H1 (cell line): ENCODE measurements around the gene SLC6A12. TPM values are rescaled to one million over a fixed set of nuclear protein-coding genes. Genes with fewer than 3 reads are reported as not detected.

ENCODE experiments used
- CTCF ChIA-PET: fragments of 300-600 bp; sonication (Branson Sonifier 250); formaldehyde crosslinking; loops from one replicate; lab custom pipeline; 2021; ENCODE audit not compliant: partially characterized antibody; lab: Charles Lee
- POLR2A ChIA-PET: fragments of 300-600 bp; sonication (Branson Sonifier 250); formaldehyde crosslinking; loops from one replicate; lab custom pipeline; 2021; ENCODE audit warnings: inconsistent platforms; ENCODE audit not compliant: partially characterized antibody; lab: Charles Lee
- DNase-seq, 2 experiments: peaks; one replicate each; pipeline versions ENCODE4 v3.0.0 to v3.0.0-alpha.2; 2010 to 2022; ENCODE audit warnings: low spot score in 2 of 2, low read depth in 1 of 2, mixed read lengths in 1 of 2
- FAIRE-seq: peaks from 2 replicates; lab custom pipeline; 2011; peaks lifted over from hg19 to GRCh38; lab: Jason Lieb, UNC
- H2AFZ ChIP-seq: 2 replicates; pipeline ENCODE4 v1.8.1; 2012; ENCODE audit warnings: low read length, inconsistent platforms
- H2AK5ac ChIP-seq: 2 replicates; pipeline ENCODE4 v1.6.1; 2013; ENCODE audit warnings: low read depth, low read length
- H2BK120ac ChIP-seq: replicated peaks from 2 replicates; pipeline ENCODE3; 2013; ENCODE audit warnings: low read depth, low read length, inconsistent platforms
- H2BK12ac ChIP-seq: 2 replicates; pipeline ENCODE4 v1.6.1; 2013; ENCODE audit warnings: low read depth, low read length
- H2BK15ac ChIP-seq: 2 replicates; pipeline ENCODE4 v1.6.1; 2013; ENCODE audit warnings: low read length
- H2BK20ac ChIP-seq: 2 replicates; pipeline ENCODE4 v1.6.1; 2013; ENCODE audit warnings: low read length
- H2BK5ac ChIP-seq: 2 replicates; pipeline ENCODE4 v1.6.1; 2013; ENCODE audit warnings: low read depth, low read length
- H3K14ac ChIP-seq: 2 replicates; pipeline ENCODE4 v1.6.1; 2013; ENCODE audit warnings: inconsistent platforms; ENCODE audit not compliant: insufficient read length
- H3K18ac ChIP-seq: 2 replicates; pipeline ENCODE4 v1.6.1; 2013; ENCODE audit warnings: low read length; ENCODE audit errors: extremely low read depth
- H3K23ac ChIP-seq: 2 replicates; pipeline ENCODE4 v1.6.1; 2013; ENCODE audit warnings: inconsistent platforms; ENCODE audit not compliant: insufficient read length
- H3K23me2 ChIP-seq: 2 replicates; pipeline ENCODE4 v1.6.1; 2013; ENCODE audit warnings: low read depth, low read length
- H3K27ac ChIP-seq: 2 replicates; pipeline ENCODE4 v1.6.1; 2011; ENCODE audit warnings: low read depth, low read length, inconsistent platforms
- H3K27me3 ChIP-seq, 4 experiments: replicated peaks in 1 of 4; 1 replicate in 1 of 4; 2 replicates in 3 of 4; pipeline versions ENCODE4 v1.6.1 to v1.8.1; 2011 to 2013; ENCODE audit warnings: low read length in 3 of 4, mild to moderate bottlenecking in 3 of 4, inconsistent platforms in 2 of 4, mixed read lengths in 2 of 4, moderate library complexity in 1 of 4; ENCODE audit not compliant: control insufficient read depth in 3 of 4, insufficient read depth in 3 of 4; ENCODE audit errors: extremely low read depth in 1 of 4
- H3K36me3 ChIP-seq, 4 experiments: 2 replicates each; pipeline versions ENCODE4 v1.6.1 to v1.8.1; 2011 to 2013; ENCODE audit warnings: mild to moderate bottlenecking in 4 of 4, low read length in 3 of 4, moderate library complexity in 2 of 4, control low read depth in 1 of 4, inconsistent platforms in 1 of 4; ENCODE audit not compliant: insufficient read depth in 4 of 4, control insufficient read depth in 2 of 4
- H3K4ac ChIP-seq: replicated peaks from 2 replicates; pipeline ENCODE3; 2013; ENCODE audit warnings: low read length, low read depth, mixed read lengths, inconsistent platforms; ENCODE audit not compliant: insufficient read length
- H3K4me1 ChIP-seq, 4 experiments: replicated peaks in 1 of 4; 1 replicate in 1 of 4; 2 replicates in 3 of 4; pipeline versions ENCODE4 v1.6.1 to v1.8.1; 2011 to 2013; ENCODE audit warnings: low read length in 3 of 4, inconsistent platforms in 2 of 4, mixed read lengths in 1 of 4; ENCODE audit not compliant: insufficient read depth in 4 of 4, control insufficient read depth in 3 of 4
- H3K4me2 ChIP-seq, 2 experiments: 2 replicates each; pipeline versions ENCODE4 v1.6.1 to v1.8.1; 2011 to 2013; ENCODE audit warnings: low read depth in 2 of 2, low read length in 2 of 2, control low read depth in 1 of 2, inconsistent platforms in 1 of 2, mild to moderate bottlenecking in 1 of 2; ENCODE audit not compliant: insufficient read depth in 1 of 2
- H3K4me3 ChIP-seq, 4 experiments: fragments of 200-600, 300-600 bp in 1 of 4; sonication (generic), shearing (Covaris generic), sonication (Bioruptor Twin) in 1 of 4; 2 replicates each; pipeline versions ENCODE4 v1.5.1 to v1.8.1; 2011 to 2016; ENCODE audit warnings: low read length in 4 of 4, low read depth in 3 of 4, control low read depth in 2 of 4, inconsistent platforms in 2 of 4, mild to moderate bottlenecking in 2 of 4, mixed read lengths in 1 of 4, moderate library complexity in 1 of 4; ENCODE audit not compliant: insufficient read depth in 2 of 4; ENCODE audit errors: extremely low read depth in 1 of 4
- H3K56ac ChIP-seq: replicated peaks from 2 replicates; pipeline ENCODE3; 2013; ENCODE audit warnings: low read depth, mild to moderate bottlenecking, mixed read lengths, low read length, inconsistent platforms; ENCODE audit not compliant: insufficient read length
- H3K79me1 ChIP-seq: 2 replicates; pipeline ENCODE4 v1.6.1; 2013; ENCODE audit warnings: low read depth, low read length, control low read depth
- H3K79me2 ChIP-seq, 2 experiments: 2 replicates each; pipeline versions ENCODE4 v1.6.1 to v1.8.1; 2012 to 2013; ENCODE audit warnings: low read length in 2 of 2, mild to moderate bottlenecking in 2 of 2, inconsistent platforms in 1 of 2; ENCODE audit not compliant: insufficient read depth in 2 of 2, control insufficient read depth in 1 of 2
- H3K9ac ChIP-seq, 4 experiments: replicated peaks in 1 of 4; 1 replicate in 1 of 4; 2 replicates in 3 of 4; pipeline versions ENCODE4 v1.6.1 to v1.8.1; 2011 to 2013; ENCODE audit warnings: low read depth in 3 of 4, low read length in 3 of 4, control low read depth in 2 of 4, mild to moderate bottlenecking in 2 of 4, moderate library complexity in 2 of 4, inconsistent platforms in 1 of 4; ENCODE audit errors: extremely low read depth in 1 of 4
- H3K9me3 ChIP-seq, 2 experiments: 2 replicates each; pipeline versions ENCODE4 v1.6.1 to v1.8.1; 2012 to 2013; ENCODE audit warnings: mild to moderate bottlenecking in 2 of 2, moderate library complexity in 2 of 2, control low read depth in 1 of 2, inconsistent platforms in 1 of 2, low read depth in 1 of 2, low read length in 1 of 2, mixed read lengths in 1 of 2; ENCODE audit not compliant: insufficient read depth in 2 of 2
- H4K20me1 ChIP-seq, 2 experiments: replicated peaks in 1 of 2; 2 replicates each; pipeline versions ENCODE3 to v1.8.1; 2011 to 2013; ENCODE audit warnings: inconsistent platforms in 2 of 2, low read length in 2 of 2, mild to moderate bottlenecking in 1 of 2; ENCODE audit not compliant: insufficient read depth in 2 of 2, control insufficient read depth in 1 of 2
- H4K5ac ChIP-seq: 2 replicates; pipeline ENCODE4 v1.6.1; 2013; ENCODE audit warnings: low read length, low read depth, mixed read lengths, inconsistent platforms; ENCODE audit not compliant: insufficient read length
- H4K8ac ChIP-seq: 2 replicates; pipeline ENCODE4 v1.8.0; 2013; ENCODE audit warnings: mild to moderate bottlenecking, moderate library complexity, low read length, inconsistent platforms; ENCODE audit not compliant: insufficient read depth; ENCODE audit errors: extremely low read depth
- H4K91ac ChIP-seq: replicated peaks from 2 replicates; pipeline ENCODE3; 2013; ENCODE audit warnings: low read length, mixed read lengths, inconsistent platforms; ENCODE audit not compliant: insufficient read length
- KDM4A ChIP-seq: IDR thresholded peaks from one replicate; pipeline ENCODE4 v1.7.1; 2012; ENCODE audit warnings: low read depth, mild to moderate bottlenecking, moderate library complexity, low read length, inconsistent platforms; ENCODE audit not compliant: severe bottlenecking
- WGBS, 2 experiments: shearing (Covaris generic) in 1 of 2; methylation state at CpG; one replicate each; pipeline versions ENCODE4 v1.1.6 to v1.1.7; 2013 to 2015; ENCODE audit warnings: low lambda C conversion rate in 2 of 2, mixed read lengths in 2 of 2, inconsistent platforms in 1 of 2, low coverage in 1 of 2, missing lambda C conversion rate in 1 of 2; ENCODE audit not compliant: insufficient replicate concordance in 2 of 2, insufficient coverage in 1 of 2, insufficient read length in 1 of 2; ENCODE audit errors: extremely low coverage in 1 of 2, missing lambda C conversion rate in 1 of 2; 5-methylcytosine and 5-hydroxymethylcytosine counted together
- polyA plus RNA-seq, 7 experiments: library from polyadenylated mRNA; depleted of rRNA in 3 of 7; stranded (reverse) in 5 of 7; unstranded in 2 of 7; fragments of >200 nt in 5 of 7; fragments of 200-250 nt in 2 of 7; gene quantifications; 1 replicate in 5 of 7; 2 replicates in 1 of 7; 4 replicates in 1 of 7; pipeline versions ENCODE4 v1.2.1 to v1.2.3, GENCODE V29; 2011 to 2013; ENCODE audit warnings: missing spikeins in 2 of 7, mixed read lengths in 2 of 7
- total RNA-seq: library from RNA; stranded (reverse); fragmentation: NEBNext Ultra II Directional; extraction: Animal tissue kit (Norgen Biotek cat#: 25700); gene quantifications from 2 replicates; pipeline ENCODE4 v1.2.1, GENCODE V29; 2021

Gene SLC6A12
- total and polyA plus RNA-seq, 2 of the 8 experiments (the other 6 are each of a cell fraction or from before 2014, with no cell fraction given): 0.70 to 1.1 TPM

GRCh38 chr12:228846-229200, 14.9 kb upstream of the SLC6A12 start:
- Histone ChIP-seq H3K4me2 (no peak overlapping the region), H2AFZ (no peak overlapping the region), H3K27ac (no peak overlapping the region), H3K36me3 (no peaks in the 10 kb centered on the region), H3K79me2 (no peaks in the 10 kb centered on the region), H3K4me3 (no peak overlapping the region), H2BK15ac (no peak overlapping the region), H2BK12ac (no peak overlapping the region), H3K14ac (no peak overlapping the region), H2AK5ac (no peak overlapping the region), H3K23ac (no peak overlapping the region), H3K56ac (no peak overlapping the region), H3K9ac (no peak overlapping the region), H2BK5ac (no peak overlapping the region), H3K4ac (no peak overlapping the region), H4K5ac (no peak overlapping the region), H2BK20ac (no peak overlapping the region), H4K20me1 (no peaks in the 10 kb centered on the region), H2BK120ac (no peak overlapping the region), H4K91ac (no peak overlapping the region), H3K4me1 (peaks cover 0 to 14% (median 5%) of the 10 kb centered on the region in 4 experiments; a peak in 5 of 7 replicates), H3K18ac (no peak overlapping the region), H3K79me1 (no peaks in the 10 kb centered on the region), H3K9me3 (no peaks in the 10 kb centered on the region), H3K23me2 (no peaks in the 10 kb centered on the region), H3K27me3 (peaks cover 0 to 2% (median 0%) of the 10 kb centered on the region in 4 experiments; a peak in 3 of 7 replicates), H4K8ac (no peak overlapping the region)
- DNase-seq (no peak), FAIRE-seq (no peak)
- ChIA-PET CTCF (interaction anchor here (1.6 to 8.6 kb wide), 2 partner anchors 9 to 39 kb away, joined by 3 to 101 read pairs; no protein-coding TSS in a partner anchor), POLR2A (no interaction called here)
- WGBS, 2 experiments: 75% methylated on average over 3 of the region's 3 CpGs; no CpG with 5 or more reads in 1 of the 2 experiments
- TF ChIP-seq KDM4A: no peak
